Measurements from ENCODE around the gene PRICKLE2. TPM values are rescaled to one million over a fixed set of nuclear protein-coding genes. Genes with fewer than 3 reads are reported as not detected.

Gene PRICKLE2
- total RNA-seq, 4 donors from 2014 or later, result 26.2 to 87.3 (median 47.9) TPM

GRCh38 chr3:64266065-64266931 is 41.0 kb upstream of the PRICKLE2 start:
- peak; percentile 61 to 90 for DNase-seq
- no peaks in the 10 kb centered on the region for H3K36me3 ChIP-seq
- peak overlapping the region; percentile 93 to 94 for H3K27ac ChIP-seq
- peaks cover 0 to 12% of the 10 kb centered on the region in 2 donors for H3K4me1 ChIP-seq
- intact Hi-C loops (cut with DNase I; ENCODE audit: low total_unique reads), result no loop called here
- H3K4me3 ChIP-seq, result peak overlapping the region; percentile 60 to 71
- TF ChIP-seq, protein P1, sequence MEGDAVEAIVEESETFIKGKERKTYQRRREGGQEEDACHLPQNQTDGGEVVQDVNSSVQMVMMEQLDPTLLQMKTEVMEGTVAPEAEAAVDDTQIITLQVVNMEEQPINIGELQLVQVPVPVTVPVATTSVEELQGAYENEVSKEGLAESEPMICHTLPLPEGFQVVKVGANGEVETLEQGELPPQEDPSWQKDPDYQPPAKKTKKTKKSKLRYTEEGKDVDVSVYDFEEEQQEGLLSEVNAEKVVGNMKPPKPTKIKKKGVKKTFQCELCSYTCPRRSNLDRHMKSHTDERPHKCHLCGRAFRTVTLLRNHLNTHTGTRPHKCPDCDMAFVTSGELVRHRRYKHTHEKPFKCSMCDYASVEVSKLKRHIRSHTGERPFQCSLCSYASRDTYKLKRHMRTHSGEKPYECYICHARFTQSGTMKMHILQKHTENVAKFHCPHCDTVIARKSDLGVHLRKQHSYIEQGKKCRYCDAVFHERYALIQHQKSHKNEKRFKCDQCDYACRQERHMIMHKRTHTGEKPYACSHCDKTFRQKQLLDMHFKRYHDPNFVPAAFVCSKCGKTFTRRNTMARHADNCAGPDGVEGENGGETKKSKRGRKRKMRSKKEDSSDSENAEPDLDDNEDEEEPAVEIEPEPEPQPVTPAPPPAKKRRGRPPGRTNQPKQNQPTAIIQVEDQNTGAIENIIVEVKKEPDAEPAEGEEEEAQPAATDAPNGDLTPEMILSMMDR (IDR thresholded peaks at IDR 0.05), result no peak
- TF ChIP-seq POLR2A (IDR thresholded peaks at IDR 0.05), result no peak
- no peaks in the 10 kb centered on the region for H3K27me3 ChIP-seq
- H3K9me3 ChIP-seq, result no peaks in the 10 kb centered on the region

DNA sequence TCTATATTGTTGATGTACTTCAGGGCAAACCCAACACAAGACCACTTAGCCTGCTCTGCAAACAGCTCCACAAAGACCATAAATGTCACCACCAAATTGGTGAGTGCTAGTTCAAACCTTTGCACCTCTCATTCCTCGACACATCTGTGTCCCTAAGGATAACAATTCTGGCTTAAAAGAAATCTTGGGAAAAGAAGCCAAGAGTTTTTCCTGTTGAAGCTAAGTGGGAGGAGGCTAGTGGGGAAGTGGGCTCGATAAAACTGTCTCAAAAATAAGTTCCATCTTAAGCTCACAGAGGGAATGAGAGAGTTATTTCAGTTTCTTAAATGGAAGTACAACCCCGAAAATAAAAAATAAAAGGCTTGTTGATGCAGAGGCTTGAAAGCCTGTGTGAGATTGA is 40.4 kb upstream of the PRICKLE2 start:
- peaks cover 0 to 12% of the 10 kb centered on the region in 2 donors for H3K4me1 ChIP-seq
- H3K27ac ChIP-seq, result peak overlapping the region; percentile 93 to 94
- peak overlapping the region; percentile 15 to 38 for H3K4me3 ChIP-seq
- intact Hi-C loops (cut with DNase I; ENCODE audit: low total_unique reads), result no loop called here
- no peaks in the 10 kb centered on the region for H3K27me3 ChIP-seq
- TF ChIP-seq POLR2A (IDR thresholded peaks at IDR 0.05), result no peak
- TF ChIP-seq, protein P1 (IDR thresholded peaks at IDR 0.05), result no peak
- no peak for DNase-seq
- no peaks in the 10 kb centered on the region for H3K9me3 ChIP-seq
- no peaks in the 10 kb centered on the region for H3K36me3 ChIP-seq

GRCh38 chr3:64264501-64265109 is 39.3 kb upstream of the PRICKLE2 start:
- peak overlapping the region in 1 of 2 donors; percentile 38 for H3K4me3 ChIP-seq

DNA sequence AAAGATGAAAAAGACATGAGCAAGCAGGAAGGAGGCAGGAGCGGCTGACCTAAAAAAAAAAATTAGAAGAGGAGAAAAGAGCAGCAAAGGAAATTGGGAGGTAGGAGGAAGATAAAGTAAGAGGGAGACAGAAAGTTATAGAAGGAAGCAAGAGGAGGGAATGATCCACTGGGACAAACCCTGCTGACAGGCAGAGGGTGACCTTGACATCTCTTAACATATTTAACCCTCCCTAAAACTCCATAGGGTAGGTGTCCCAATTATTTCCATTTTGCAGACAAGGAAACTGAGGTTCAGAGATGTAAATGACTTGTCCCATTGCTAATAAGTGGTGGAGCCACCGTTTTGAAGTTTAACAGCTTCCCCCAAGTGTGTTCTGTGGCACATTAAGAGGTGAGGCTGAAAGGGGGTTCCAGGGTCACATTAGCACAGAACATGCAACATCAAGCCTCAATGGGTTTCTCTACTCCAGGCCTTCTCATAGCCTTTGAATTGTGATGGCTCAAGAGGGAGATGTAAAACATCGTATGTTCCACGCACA is 37.4 kb upstream of the PRICKLE2 start:
- Histone ChIP-seq H3K9me3 (no peaks in the 10 kb centered on the region), H3K4me1 (peaks cover 5 to 12% of the 10 kb centered on the region in 2 donors), H3K27me3 (no peaks in the 10 kb centered on the region), H3K4me3 (no peak overlapping the region), H3K27ac (peak overlapping the region; percentile 30 to 94), H3K36me3 (no peaks in the 10 kb centered on the region)
- TF ChIP-seq, protein P1 (IDR thresholded peaks at IDR 0.05), result no peak
- TF ChIP-seq POLR2A (IDR thresholded peaks at IDR 0.05), result no peak
- no peak for DNase-seq
- intact Hi-C loops (cut with DNase I; ENCODE audit: low total_unique reads), result no loop called here

More at GRCh38 chr3:64264501-64265109, 39.3 kb upstream of the PRICKLE2 start:
- H3K4me1 ChIP-seq, result peaks cover 5 to 12% of the 10 kb centered on the region in 2 donors
- intact Hi-C loops (cut with DNase I; ENCODE audit: low total_unique reads), result no loop called here
- DNase-seq, result peak in 1 of 2 donors; percentile 30
- H3K27ac ChIP-seq, result peak overlapping the region; percentile 93 to 94
- TF ChIP-seq, protein P1 (IDR thresholded peaks at IDR 0.05), result no peak
- H3K36me3 ChIP-seq, result no peaks in the 10 kb centered on the region
- H3K9me3 ChIP-seq, result no peaks in the 10 kb centered on the region
- H3K27me3 ChIP-seq, result no peaks in the 10 kb centered on the region

DNA sequence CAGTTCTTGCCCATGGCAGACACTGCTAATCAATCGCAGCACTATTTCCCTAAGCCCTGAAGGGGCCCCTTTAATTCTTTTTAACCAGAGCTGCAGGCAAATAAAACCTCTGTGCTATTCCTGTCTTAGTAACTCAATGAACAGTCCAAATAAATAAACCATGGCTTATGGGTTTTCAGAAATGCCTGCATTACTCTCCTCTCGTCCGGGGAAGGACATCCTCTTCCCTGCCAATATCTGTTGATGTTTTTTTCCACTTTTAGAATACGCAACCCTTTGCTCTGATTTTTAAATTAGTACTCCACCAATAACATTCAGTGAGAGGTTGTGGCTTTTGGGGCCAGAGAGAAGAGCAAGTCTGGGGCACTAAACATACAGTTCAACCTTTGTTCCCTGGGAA is 35.2 kb upstream of the PRICKLE2 start:
- H3K4me3 ChIP-seq, result no peak overlapping the region
- TF ChIP-seq, protein P1 (IDR thresholded peaks at IDR 0.05), result no peak
- TF ChIP-seq POLR2A (IDR thresholded peaks at IDR 0.05), result no peak

More for the DNA sequence above, 35.2 kb upstream of the PRICKLE2 start:
- Histone ChIP-seq H3K4me1 (peaks cover 5 to 12% of the 10 kb centered on the region in 2 donors), H3K27me3 (no peaks in the 10 kb centered on the region), H3K36me3 (no peaks in the 10 kb centered on the region), H3K27ac (peak overlapping the region; percentile 21 to 30), H3K9me3 (no peaks in the 10 kb centered on the region)
- intact Hi-C loops (cut with DNase I; ENCODE audit: low total_unique reads), result no loop called here
- no peak for DNase-seq
